Epithelial cell of esophagus (primary cell): ENCODE results near the gene TMPRSS2.

Experiments used
- DNase-seq: peaks from one replicate; pipeline ENCODE4 v3.0.0; 2010; ENCODE audit warnings: low read depth
- H3K4me3 ChIP-seq: 2 replicates; pipeline ENCODE4 v1.5.1; 2011; ENCODE audit warnings: mild to moderate bottlenecking, low read length, control low read depth
- TF ChIP-seq, protein P1 (sequence below): IDR thresholded peaks from 2 replicates; pipeline ENCODE4 v1.5.1; 2011; ENCODE audit warnings: low read depth, mild to moderate bottlenecking, low read length, control low read depth, inconsistent platforms; ENCODE audit not compliant: insufficient read depth; ENCODE audit errors: missing control alignments

The TMPRSS2 gene

DNA sequence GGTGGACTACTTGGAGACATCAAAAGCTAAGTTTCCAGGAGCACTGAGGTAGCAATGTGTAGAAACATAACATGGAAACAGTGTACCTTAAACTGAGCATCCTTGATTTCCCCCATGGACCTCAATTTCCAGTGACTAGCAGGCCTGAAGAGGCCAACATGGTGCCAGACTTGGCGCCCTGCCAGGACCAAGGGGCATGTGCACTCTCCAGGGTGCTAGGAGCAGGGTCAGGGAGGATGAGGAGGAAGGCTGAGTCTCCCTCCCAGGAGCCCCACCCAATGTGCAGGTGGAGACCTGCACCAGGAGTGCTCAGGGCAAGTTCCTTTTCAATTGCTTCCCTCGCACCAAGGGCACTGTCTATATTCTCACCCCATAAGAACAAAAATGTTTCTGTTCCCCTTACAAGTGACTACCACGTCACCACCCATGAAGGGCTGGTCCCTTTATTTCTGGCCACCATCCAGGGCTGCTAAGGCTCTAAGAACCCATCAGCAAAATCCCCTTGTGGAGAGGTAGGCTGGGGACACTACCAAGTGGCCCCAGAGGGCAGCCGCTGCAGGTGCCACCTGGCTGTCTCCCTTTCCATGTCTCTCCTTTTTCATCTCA is 42.7 kb downstream of the TMPRSS2 start:
- no peak for DNase-seq
- TF ChIP-seq, protein P1, sequence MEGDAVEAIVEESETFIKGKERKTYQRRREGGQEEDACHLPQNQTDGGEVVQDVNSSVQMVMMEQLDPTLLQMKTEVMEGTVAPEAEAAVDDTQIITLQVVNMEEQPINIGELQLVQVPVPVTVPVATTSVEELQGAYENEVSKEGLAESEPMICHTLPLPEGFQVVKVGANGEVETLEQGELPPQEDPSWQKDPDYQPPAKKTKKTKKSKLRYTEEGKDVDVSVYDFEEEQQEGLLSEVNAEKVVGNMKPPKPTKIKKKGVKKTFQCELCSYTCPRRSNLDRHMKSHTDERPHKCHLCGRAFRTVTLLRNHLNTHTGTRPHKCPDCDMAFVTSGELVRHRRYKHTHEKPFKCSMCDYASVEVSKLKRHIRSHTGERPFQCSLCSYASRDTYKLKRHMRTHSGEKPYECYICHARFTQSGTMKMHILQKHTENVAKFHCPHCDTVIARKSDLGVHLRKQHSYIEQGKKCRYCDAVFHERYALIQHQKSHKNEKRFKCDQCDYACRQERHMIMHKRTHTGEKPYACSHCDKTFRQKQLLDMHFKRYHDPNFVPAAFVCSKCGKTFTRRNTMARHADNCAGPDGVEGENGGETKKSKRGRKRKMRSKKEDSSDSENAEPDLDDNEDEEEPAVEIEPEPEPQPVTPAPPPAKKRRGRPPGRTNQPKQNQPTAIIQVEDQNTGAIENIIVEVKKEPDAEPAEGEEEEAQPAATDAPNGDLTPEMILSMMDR, result no peak
- H3K4me3 ChIP-seq, result no peak overlapping the region

DNA sequence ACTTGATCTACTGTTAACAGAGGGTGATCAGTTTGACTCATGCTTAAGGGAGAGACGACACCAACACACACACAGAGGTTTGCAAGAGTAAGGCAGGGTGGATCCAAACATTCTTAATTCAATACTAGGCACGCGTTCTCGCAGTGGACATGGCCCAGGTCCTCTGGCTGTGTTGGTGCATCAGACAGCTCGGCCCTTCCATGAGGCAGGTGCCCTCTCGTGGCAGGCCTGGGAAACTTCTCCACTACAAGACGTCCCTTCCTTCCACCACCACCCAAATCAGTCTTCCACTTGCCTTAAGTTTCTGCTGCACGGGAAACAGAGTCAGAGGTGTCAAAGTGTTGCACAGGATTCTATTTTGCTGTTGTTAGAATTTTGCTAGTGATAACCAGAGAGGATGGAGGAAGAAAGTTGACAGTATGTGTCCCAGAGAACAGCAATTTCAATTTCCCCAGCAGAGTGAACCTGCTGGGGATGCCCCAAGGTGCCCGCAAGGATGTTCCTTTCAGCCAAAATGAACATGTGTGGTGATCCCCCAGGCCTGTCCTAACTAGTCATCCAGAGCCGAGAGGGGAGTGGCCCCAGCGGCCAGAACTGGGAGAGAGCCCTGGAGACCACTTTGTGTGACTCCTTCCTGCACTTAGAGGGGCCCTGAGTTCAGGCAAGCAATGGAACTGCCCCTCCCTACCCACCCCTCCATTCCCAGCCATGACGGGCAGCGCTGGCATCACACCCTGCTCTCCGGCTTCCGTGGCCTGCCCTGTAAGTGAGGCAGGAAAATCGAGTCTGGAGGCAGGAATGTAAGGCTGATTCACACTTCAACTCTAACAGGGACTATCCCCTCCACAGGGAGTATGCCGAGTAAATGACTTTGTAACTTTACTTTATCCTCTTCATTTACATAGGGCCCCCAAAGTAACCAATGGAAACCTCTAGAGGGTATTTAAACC is 47.1 kb downstream of the TMPRSS2 start:
- TF ChIP-seq, protein P1, result peak; percentile 93
- H3K4me3 ChIP-seq, result no peak overlapping the region
- peak; percentile 78 for DNase-seq

DNA sequence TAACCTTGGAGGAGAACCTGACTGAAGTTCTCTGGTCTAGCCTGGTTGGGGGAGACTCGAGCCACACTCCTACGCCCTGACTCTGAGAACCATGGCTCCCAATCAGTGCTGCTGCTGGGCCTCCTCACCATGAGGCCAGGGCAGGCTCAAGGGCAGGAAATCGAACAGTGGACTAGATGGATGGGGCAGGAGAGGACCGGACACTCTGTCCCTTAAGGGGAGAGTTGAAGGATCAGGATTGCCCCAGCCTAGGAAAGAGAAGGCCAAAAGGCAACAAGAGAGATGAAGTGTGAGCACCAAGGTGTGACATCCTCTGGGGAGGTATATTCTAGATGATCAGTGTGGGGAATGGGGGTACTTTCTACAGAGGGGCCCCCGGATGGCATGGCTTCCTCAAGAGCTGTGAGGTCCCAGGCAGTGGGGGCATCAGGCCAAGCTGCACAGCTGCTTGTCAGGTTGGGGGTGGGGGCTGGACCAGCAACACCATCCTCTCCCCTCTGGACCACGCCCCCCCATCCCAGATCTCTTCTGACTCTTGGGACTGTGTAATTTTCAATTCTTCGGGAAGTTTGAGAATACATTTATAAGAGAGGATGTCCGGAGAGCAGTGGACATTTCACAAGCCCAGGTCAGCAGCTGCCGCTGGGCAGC is 47.9 kb downstream of the TMPRSS2 start:
- TF ChIP-seq, protein P1, result no peak
- no peak for DNase-seq

DNA sequence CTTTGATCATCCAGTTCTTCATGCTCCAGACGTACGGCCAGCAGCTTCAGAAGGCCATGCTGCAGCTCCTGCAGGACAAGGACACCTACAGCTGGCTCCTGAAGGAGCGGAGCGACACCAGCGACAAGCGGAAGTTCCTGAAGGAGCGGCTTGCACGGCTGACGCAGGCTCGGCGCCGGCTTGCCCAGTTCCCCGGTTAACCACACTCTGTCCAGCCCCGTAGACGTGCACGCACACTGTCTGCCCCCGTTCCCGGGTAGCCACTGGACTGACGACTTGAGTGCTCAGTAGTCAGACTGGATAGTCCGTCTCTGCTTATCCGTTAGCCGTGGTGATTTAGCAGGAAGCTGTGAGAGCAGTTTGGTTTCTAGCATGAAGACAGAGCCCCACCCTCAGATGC is 49.4 kb downstream of the TMPRSS2 start:
- no peak overlapping the region for H3K4me3 ChIP-seq
- DNase-seq, result no peak
- TF ChIP-seq, protein P1, result no peak

More for the DNA sequence above, 47.9 kb downstream of the TMPRSS2 start:
- H3K4me3 ChIP-seq, result no peak overlapping the region

DNA sequence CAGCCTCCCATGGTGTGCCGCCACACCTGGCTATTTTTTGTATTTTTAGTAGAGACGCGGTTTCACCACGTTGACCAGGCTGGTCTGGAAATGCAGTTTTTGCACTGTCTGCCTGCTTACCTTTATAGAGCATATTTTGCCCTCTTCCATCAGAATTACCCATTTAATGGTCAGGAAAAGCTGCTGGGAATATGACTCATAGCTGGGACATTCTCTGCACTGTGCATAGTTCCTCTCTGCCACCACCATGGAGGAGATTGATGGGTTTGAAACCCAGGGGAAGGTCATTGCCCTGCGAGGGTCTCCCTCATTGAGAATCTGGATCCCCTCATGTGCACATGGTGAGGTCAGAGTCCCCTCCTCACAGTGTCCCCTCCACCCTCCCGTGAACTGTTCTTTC is 49.8 kb downstream of the TMPRSS2 start:
- TF ChIP-seq, protein P1, result no peak
- H3K4me3 ChIP-seq, result no peak overlapping the region
- no peak for DNase-seq

DNA sequence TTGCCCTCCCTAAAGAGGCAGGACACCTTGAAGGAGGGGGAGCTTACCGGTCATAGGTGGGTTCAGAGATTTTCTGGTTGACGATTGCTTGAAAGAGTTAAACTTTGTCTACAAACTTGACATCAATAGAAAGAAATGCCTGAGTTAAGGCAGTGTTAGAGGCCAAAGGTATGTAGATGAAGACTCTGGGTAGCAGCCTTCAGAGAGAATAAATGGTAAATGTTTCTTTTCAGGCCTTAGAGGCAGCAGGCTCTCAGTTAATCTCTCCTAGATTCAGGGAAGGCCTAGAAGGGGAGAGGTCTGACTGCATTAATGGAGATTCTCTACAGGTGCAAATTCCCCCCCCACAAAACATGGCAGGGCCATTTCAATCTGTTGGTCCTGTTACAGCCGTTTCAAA is 54.2 kb downstream of the TMPRSS2 start:
- H3K4me3 ChIP-seq, result no peak overlapping the region
- TF ChIP-seq, protein P1, result no peak
- DNase-seq, result no peak
